Ammon's horn (tissue), 1 donor: Measurements from ENCODE around the gene TMEM54.

Experiments used
- DNase-seq: peaks from one replicate; pipeline ENCODE4 v3.0.0-alpha.2; 2016; ENCODE audit warnings: low spot score

The TMEM54 gene

DNA sequence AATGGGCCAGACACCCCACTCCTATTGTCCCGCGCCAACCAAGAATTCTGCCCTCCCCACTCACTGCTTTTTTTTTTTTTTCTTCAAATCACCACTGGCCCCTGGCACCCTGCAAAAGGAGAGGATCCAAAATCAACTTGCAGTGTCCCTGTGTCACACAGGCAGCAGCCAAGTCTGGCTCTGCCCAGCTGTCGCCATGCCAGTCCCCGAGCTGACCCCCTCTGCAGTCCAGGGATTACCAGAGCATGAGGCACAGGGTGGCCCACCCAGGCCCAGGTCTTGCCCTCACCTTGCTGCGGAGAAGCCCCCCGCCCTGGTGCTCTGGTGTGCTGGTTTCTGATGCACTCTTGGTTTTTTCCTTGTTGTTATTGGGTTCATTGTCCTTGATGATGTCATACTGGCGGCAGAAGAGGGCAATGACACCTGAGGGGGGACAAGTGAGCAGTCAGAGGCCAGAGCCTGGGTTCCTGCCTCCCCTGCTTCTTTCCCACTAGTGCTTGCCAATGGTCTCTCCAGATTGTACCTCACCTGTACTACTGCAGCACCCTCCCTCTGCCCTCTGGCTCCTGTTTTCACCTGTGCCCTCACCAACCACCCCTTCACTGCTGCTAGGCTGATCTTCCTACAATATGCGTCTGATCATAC lies 36.7 kb downstream of the TMEM54 start:
- DNase-seq = no peak

DNA sequence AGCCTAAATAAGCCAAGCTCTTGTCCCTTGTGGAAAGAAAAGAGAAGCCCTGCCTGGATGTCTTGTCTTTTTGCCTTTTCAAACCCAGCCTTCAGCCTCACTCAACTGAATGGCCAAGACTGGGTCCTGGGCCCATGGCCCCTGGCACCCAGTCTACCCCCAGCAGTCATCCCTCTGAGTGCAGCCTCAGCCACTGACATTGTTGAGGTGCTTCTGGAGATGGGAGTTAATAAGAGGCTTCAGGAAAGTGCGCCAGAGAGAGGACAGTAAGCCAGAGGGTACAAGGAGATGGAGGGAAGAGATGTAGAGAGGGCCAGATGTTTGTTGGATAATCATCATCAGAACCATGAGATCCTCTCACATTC lies 37.3 kb downstream of the TMEM54 start:
- DNase-seq = no peak

- no peak for DNase-seq
Observed at GRCh38 chr1:32863218-32863880, 37.8 kb downstream of the TMEM54 start.

GRCh38 chr1:32861904-32862695 lies 39.1 kb downstream of the TMEM54 start:
- peak; percentile 54 for DNase-seq

DNA sequence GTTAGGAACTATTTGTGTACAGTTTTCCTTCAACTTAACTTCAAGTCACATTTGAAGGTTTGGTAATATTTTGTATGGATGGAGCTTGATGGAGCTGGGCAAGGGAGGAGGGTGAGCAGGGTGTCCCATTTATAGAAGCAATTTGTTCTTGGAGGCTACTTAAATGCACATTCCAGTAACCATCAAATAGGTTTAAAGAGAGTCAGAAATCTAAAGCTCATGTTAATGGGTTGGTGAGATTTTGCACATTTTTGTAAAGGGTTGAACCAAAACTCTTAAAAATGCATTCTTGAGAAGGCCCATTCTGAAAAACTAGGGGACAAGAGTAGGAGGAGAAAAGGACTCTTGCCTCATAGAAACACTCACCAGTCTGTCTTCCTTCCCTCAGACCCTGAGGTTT lies 40.6 kb downstream of the TMEM54 start:
- DNase-seq = no peak

- DNase-seq = no peak
Observed at GRCh38 chr1:32859915-32860314, 41.3 kb downstream of the TMEM54 start.

DNA sequence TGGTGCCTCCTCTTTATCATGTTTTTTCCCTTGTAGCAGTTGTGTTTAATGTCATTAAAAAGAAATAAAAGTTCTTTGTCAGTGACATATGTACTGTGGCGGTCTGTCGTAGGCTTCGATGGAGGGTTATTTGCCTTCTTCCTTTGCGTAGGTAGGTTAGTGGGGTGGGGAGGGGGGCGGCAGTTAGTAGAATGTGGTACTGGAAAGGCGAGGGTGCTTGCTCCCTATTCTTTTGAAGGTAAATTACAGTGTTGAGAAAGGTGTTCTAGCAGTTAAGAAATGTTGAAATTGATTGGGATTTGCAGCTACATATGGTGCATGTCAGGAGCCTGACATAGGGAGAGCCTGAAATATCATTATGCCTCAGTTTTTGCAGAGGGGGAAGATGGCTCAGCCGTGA lies 42.4 kb downstream of the TMEM54 start:
- DNase-seq = no peak

- no peak for DNase-seq
Observed at GRCh38 chr1:32858136-32858535, 43.1 kb downstream of the TMEM54 start.

DNA sequence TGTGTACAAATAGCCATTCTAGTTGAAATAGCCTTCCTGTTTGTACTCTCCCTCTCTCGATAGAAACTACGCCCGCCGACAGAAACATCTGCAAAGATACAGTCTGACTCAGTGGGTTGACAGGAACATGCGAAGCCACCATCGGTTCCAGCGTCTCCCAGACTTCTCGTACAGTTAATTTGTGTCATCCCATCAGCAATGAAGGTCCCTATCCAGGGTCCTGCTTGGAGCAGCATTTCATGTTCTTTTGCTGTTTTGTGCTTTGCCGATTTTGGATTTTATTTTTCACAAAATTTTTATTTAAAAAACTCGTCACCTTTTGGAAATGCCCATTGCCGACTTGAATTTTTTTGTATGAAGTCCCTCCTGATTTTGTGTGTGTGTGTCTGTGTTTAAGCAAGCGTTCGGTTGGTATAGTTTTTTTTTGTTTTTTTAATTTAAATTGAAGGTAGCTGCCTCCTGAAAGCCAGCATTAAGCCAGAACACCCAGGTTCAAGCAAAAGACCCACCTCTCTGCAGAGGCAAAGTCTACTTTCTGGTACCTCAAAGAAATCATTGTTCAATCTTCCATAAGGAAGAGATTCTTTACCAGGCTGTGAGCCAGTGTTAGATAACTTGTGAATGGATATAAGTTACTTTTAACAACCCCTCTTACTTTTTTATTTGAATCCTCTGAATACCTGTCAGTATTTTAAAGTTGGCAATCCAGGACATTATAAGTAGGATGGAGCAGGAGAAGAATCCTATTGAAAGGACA lies 45.1 kb downstream of the TMEM54 start:
- no peak for DNase-seq

DNA sequence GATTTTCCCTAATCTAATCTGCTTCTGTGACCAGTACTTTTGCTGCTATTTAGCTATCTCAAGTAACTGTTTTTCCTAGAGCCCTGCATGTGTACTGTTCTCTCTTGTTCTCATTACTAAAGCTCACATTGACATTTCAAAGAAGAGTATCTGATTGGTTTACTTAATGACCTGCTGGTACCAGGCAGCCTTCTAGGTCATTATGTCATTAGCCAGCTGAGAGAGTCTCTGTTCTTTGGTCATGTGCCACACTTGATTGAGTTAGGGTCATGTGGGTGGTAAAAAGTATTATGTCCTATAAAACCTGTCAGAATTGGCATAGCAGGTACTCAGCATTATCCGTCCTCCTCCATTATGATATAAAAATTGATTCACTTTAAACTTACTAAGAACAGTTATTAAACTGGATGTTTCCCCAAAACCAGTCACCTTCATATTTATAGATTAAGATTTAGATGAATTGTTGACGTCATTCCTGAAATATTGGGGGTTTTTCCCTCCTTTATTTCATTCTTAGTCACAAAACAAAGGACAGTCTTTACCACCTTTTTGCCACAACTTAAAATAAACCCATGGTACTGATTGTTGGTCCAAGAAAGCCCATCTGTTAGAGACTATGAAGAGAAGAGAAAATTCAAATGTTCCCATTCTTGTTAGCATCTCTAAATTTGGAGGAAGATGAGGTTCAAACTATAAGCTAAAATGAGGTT lies 52.7 kb downstream of the TMEM54 start:
- no peak for DNase-seq
